HG02885 (cell line): ENCODE data around the gene MSRB1.
"Not testable (repeated sequence)": the region's sequence is repeated elsewhere in the genome, so short reads cannot be mapped to it uniquely, and the experiment has no call there.

ENCODE experiments used
- ATAC-seq: cut with Tn5 transposase; IDR thresholded peaks from one replicate; pipeline ENCODE4 v1.9.1; 2021; ENCODE audit warnings: mild to moderate bottlenecking; ENCODE audit not compliant: unreplicated experiment, poor library complexity

The MSRB1 gene

DNA sequence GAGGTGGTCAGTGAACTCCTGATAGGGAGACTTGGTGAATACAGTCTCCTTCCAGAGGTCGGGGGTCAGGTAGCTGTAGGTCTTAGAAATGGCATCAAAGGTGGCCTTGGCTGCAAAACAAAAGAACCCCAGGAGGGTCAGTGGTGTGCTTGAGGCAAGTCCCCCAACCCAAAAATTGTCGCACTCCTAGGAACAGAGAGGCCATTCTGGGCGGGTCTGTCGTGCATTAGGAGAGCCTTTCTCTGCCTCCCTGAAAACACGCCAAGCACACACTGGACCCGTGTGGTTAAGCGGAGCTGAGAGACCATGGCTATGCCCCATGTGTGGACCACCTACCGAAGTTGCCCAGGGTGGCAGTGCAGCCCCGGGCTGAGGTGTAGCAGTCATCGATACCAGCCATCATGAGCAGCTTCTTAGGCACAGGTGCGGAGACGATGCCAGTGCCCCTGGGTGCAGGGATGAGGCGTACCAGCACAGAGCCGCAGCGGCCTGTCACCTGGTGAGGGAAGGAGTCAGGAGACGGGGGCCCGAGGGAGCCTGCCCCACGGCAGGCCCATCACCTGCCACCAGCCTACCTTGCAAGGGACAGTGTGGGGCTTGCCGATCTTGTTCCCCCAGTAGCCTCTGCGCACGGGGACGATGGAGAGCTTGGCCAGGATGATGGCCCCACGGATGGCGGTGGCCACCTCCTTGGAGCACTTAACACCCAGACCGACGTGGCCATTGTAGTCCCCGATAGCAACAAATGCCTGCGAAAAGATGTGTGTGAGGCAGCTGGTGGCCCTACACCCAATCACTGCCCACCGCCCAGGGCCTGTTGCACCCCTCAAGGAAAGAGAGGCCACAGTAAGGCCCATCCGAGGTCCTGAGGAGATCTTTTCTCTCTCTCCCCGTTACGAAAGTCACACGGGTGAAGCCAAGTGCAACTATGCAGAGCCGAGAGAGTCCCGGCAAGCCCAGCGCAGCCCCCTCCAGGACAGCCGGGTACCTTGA is 19.5 kb upstream of the MSRB1 start:
- not testable (repeated sequence) for ATAC-seq

DNA sequence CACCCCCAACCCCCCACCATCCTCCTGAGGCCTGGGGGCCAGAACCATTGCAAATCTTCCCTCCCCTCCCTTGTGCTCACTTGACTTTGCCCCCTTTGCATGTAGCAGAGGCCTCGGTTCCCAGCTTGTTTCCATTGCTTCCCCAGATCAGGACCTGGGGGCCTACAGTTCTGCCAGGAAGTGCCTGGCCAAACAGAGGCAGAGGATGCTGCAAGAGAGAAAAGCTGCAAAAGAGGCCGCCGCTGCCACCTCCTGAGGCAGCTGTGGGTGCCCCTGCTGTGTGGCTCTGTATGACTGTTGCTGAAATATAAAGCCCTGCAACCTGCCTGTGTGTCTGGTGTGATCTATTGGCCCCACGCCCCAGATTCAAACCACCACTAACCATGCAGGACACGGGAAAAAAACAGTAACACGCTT is 18.7 kb upstream of the MSRB1 start:
- ATAC-seq: no peak

DNA sequence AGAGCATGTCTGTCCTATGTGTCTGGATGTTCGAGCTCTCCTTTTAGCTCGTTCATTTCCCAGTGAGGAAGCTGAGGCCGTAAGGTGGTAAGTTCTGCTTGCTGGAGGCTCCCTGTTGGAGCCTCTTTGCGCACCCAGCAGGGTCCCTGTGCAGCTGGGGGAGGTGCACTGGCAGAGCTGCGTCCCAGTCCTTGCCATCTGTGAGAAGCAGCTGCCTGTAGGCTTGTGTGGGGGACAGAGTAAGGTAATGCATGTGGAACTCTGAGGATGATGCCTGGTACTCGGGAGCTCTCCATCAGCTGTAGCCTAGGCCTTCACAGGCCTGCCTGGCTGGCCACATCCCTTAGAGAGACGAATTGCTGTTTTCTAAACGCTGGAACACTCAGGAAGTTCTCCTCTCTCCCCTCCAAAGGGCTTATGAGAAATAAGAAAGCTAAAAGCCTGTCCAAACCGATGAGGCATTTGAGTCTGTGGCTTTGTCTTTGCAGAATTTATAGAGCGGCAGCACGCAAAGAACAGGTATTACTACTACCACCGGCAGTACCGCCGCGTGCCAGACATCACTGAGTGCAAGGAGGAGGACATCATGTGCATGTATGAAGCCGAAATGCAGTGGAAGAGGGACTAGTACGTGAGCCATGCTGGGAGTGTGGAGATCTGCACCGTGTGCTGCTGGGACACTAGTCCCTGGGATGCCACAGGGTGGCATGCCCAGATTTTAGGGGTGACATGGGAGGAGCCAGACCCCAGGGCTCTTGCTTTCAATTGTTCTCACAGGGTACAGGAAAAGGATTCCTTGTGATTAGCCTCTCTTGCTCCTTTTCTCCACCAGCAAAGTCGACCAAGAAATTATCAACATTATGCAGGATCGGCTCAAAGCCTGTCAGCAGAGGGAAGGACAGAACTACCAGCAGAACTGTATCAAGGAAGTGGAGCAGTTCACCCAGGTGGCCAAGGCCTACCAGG is 17.9 kb upstream of the MSRB1 start:
- no peak for ATAC-seq

- ATAC-seq: peak; percentile 76
Measured at GRCh38 chr16:1959269-1960039, 16.5 kb upstream of the MSRB1 start, which contains the start of gene NDUFB10. TSS of gene NDUFB10 (plus strand) at chr16:1959538. CDS start at chr16:1959625, 87 bp downstream.

DNA sequence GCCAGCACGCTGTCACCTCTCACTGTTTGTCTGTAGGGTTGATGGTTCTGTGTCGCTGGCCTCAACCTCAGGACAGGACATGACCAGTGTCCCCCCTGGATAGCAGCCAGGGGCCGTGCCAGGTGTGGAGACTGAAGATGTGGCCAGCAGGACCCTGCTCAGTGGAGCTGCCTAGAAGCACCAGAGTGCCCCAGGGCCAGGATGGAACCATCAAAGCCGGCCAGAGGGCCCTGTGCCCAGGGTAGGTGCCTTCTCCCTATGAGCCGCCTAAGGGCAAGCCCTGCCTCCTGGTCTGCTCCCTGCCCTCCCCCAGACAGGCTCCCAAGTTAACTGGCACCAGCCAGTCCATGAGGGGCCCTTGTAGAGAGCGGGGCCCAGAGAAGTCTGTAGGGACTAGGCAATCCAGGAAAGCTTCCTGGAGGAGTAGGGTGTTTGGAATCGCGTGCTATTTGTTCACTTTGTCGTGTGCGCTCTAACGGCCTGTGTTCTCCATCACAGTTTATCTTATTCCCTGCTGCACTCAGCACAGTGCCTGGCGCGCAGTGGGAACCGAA is 15.8 kb upstream of the MSRB1 start:
- no peak for ATAC-seq

DNA sequence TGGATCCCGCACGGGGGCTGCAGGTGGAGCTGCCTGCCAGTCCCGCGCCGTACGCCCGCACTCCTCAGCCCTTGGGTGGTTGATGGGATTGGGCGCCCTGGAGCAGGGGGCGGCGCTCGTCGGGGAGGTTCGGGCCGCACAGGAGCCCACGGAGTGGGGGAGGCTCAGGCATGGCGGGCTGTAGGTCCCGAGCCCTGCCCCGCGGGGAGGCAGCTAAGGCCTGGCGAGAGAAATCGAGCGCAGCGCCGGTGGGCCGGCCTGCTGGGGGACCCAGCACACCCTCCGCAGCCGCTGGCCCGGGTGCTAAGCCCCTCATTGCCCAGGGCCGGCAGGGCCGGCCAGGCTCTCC is 15.1 kb upstream of the MSRB1 start:
- ATAC-seq: not testable (repeated sequence)

DNA sequence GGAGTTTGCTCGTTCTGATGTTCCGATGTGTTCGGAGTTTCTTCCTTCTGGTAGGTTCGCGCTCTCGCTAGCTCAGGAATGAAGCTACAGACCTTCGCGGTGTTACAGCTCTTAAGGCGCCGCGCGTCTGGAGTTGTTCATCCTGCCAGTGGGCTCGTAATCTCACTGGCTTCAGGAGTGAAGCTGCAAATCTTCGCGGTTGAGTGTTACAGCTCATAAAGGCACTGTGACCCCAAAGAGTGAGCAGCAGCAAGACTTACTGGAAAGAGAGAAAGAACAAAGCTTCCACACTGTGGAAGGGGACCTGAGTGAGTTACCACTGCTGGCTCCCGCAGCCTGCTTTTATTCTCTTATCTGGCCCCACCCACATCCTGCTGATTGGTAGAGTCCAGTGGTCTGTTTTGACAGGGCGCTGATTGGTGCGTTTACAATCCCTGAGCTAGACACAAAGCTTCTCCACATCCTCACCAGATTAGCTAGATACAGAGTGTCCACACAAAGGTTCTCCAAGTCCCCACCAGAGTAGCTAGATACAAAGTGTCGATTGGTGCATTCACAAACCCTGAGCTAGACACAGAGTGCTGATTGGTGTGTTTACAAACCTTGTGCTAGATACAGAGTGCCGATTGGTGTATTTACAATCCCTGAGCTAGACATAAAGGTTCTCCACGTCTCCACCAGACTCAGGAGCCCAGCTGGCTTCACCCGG is 14.6 kb upstream of the MSRB1 start:
- not testable (repeated sequence) for ATAC-seq

GRCh38 chr16:1953734-1954133 is 10.7 kb upstream of the MSRB1 start:
- no peak for ATAC-seq

- no peak for ATAC-seq
Measured at GRCh38 chr16:1950559-1950958, 7.6 kb upstream of the MSRB1 start.

- no peak for ATAC-seq
Measured at GRCh38 chr16:1950047-1950446, 7.0 kb upstream of the MSRB1 start.

DNA sequence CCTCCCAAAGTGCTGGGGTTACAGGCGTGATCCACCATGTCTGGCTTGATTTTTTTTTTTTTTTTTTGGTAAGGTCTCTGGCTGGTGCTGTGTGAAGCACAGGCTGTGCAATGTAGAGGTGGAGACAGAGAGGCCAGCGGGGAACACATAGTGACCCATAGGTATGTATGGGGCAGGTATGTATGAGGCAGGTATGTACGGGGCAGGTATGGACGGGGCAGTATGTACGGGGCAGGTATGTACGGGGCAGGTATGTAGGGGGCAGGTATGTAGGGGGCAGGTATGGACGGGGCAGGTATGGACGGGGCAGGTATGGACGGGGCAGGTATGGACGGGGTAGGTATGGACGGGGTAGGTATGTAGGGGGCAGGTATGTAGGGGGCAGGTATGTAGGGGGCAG is 6.5 kb upstream of the MSRB1 start:
- no peak for ATAC-seq

- no peak for ATAC-seq
Measured at GRCh38 chr16:1947369-1947670, 4.3 kb upstream of the MSRB1 start.

GRCh38 chr16:1946495-1947368 is 3.7 kb upstream of the MSRB1 start:
- no peak for ATAC-seq

DNA sequence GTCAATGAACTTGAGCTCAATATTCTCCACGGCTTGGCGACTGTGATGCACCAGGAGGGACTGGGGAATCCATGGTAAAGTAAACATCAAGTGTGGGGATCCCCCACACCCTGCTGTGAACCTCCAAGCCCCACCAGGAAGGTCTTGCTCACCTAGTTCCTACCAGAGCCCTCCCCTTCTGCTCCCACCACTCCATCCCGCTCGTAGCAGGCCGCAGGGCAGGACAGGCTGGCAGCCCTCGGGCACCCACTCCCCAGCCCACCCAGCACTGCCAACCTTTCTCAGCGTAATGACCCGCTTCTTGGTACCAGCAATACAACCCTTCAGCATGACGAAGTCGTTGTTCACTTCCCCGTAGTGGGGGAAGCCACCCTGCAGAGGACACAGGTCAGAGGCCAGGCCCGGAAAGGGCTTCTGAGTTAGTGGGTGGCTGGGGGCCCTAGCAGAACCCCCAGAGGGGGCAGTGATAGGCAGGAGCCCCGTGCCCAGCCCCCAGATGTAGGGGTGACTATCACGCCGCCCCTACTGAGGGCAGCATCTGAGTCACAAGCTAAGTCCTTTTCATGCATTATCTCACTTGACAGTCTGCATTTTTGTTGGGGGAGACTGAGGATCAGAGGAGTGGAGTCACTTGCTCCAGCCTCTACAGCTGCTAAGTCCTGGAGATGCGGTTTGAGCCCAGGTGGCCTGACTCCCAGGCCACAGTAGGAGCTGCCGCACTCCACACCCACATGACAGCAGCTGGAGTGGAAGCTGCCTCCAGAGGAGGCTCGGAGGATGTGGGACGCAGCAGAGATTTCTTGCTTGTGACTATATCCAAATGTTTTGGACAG is 2.8 kb upstream of the MSRB1 start:
- no peak for ATAC-seq

GRCh38 chr16:1944612-1945199 is 1.7 kb upstream of the MSRB1 start:
- ATAC-seq: no peak

GRCh38 chr16:1942047-1942809 is 771 bp downstream of the MSRB1 start:
- ATAC-seq: no peak
